GM19035 (cell line): ENCODE results near the gene NLRP6.

Experiments
- ATAC-seq: cut with Tn5 transposase; IDR thresholded peaks from one replicate; pipeline ENCODE4 v1.9.1; 2021; ENCODE audit not compliant: unreplicated experiment

Gene NLRP6

DNA sequence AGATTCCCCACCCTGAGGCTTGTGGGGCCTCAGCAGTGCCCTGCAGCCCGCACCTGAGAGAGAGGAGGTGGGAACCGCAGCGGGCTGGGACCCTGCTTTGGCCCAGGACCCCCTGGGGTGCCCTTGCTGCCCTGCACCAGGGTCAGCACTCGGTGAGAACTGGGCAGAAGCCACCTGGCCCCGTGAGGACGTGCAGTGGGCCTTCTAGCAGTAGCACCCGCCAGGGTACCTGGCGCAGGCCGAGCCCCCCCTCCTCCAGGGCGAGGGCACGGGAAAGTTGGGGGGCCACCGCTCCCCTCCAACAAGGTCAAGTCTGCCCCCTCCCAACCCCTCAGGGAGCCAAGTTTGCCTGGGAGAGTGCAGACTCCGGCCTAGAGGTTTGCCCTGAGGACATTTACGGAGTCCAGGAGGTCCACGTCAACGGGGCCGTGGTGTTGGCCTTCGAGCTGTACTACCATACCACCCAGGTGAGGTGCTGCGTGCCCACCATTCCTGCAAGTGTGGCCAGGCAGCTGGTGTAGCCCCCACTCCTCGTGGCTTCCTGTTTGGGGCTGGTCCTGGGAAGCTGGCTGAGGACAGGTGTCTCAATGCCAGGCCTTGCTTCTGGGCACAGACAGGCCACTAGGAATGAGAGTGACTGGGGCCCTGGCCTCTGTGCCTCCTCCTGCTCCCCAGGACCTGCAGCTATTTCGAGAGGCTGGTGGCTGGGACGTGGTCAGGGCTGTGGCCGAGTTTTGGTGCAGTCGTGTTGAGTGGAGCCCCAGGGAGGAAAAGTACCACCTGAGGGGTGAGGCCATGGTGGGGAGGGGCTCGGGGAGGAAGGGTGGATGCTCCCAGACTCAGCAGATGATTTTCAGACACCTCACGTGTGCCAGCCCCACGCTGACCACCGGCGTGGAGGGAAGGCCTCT, 14.3 kb downstream of the NLRP6 start:
- no peak for ATAC-seq

DNA sequence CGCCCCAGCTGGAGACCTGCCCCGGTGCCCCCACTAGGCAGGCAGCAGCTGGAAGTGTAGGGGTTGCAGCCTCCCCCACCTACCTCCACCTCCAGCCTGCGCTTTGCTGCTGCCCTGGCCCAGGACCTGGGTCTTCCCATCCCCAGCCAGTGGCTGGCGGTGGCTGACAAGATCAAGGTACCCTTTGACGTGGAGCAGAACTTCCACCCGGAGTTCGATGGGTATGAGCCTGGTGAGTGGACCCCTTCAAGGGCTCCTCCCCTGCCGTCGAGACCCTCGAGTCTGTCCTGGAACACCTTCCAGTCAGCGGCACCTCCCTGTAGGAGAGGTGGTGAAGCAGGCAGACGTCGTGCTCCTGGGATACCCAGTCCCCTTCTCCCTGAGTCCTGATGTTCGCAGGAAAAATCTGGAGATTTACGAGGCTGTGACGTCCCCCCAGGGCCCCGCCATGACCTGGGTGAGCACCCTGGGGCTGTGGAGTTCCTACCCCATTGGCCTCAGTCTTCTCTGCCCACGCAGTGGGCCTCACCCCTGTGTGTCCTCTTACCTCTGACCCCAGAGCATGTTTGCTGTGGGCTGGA, 15.2 kb downstream of the NLRP6 start:
- no peak for ATAC-seq

DNA sequence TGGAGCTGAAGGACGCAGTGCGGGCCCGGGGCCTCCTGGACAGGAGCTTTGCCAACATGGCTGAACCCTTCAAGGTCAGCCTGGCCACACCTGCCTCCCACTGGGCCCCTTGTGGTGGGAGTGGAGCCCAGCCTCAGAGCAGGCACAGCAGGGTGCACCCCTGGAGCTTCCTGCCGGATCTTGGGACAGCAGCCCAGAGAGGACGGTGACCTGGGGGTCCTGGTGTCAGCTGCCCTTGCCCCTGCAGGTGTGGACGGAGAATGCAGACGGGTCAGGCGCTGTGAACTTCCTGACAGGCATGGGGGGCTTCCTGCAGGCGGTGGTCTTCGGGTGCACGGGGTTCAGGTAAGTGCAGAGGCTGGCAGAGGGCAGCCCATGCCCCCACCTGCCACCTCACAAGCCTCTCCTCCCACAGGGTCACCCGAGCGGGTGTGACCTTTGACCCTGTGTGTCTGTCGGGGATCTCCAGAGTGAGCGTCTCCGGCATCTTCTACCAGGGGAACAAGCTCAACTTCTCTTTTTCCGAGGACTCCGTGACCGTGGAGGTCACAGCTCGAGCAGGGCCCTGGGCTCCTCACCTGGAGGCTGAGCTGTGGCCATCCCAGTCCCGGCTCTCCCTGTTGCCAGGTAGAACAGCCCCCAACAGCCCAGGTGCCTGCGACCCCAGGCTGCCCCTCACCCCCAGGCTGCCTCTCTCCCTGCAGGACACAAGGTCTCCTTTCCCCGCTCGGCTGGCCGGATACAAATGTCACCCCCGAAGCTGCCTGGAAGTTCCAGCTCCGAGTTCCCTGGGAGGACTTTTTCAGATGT, 15.8 kb downstream of the NLRP6 start:
- ATAC-seq = no peak

DNA sequence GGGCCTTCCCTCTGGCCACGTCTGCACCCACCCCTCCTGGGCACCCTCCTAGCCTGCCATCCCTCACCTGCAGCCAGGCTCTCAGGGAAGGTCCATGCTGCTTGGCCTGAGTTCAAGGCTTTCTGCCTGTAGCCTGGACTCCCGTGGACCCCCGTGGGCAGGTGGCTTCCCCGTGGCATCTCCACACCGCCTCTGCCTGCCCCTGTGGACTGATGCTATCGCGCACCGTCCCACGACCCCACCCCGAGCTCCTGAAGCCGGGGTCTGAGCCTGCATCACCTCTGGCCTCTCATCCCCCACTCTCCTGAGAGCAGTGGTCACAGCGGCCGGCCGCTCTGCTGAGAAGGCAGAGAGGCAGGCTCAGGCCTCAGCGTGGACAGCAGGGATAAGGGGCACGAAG, 16.6 kb downstream of the NLRP6 start:
- no peak for ATAC-seq

DNA sequence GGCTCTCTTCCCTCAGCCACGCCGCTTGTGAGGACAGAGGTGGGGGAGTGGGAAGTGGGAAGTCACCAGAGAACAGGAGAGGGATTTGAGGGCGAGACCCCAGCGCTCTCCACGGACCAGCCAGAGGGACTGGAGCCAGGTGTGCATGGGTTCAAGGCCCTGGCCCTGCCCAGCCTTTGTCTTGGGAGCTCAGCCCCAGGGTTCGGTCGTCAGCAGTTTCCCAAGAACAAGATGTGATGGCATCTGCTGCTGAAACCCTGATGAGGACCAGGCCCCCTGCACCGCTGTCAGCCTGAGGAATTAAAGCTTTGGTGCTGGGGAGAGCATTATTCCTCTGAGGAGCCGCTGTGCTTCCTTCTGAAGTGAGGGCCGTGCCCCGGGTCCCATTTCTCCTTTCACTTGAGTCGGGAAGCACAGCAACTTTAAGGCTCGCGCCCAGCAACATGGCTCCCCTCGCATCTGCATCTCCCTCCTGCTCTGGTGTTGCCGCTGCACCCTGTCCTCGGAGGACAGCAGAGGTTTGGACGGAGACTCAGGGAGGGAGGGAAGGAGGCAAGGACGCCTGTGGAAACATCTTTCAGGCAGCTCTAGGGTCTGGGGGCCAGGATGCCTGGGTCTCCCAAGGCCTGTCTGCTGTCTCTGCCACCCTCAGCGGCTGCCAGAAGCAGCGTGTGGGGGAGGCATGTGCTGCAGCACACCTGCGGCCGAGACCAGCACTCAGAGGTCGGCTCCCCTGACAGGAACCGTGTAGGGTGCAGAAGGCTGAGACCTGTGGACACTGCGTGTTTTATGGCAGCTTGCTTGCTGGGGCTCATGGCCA, 17.4 kb downstream of the NLRP6 start:
- no peak for ATAC-seq

GRCh38 chr11:296171-297050, 18.2 kb downstream of the NLRP6 start:
- ATAC-seq = no peak

DNA sequence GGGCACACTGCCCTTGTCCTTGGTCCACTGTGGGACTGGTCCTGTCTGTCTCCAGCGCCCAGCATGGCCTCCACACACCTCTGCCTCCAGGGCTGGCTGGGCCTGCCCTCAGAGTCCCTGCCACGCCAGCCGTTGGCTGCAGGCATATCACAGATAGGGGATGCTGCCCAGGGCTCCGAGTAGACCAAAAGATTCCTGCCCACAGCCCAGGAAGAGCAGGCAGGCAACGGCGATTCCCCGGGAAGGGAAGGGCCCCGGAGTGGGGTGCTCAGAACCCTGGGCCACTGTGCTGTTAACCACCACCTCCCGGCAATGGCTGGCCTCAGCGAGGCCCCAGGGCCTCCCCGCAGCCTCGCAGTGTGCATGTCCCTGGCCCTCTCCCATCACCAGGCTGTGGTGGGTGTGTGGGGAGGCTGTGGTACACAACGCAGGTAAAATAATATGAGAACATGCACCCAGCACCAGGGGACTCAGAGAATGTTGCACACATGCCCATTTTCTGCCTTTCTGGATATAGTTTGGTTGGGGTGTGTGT, 18.9 kb downstream of the NLRP6 start:
- no peak for ATAC-seq

GRCh38 chr11:297586-298405, 19.6 kb downstream of the NLRP6 start:
- no peak for ATAC-seq

GRCh38 chr11:298406-299065, 20.3 kb downstream of the NLRP6 start:
- no peak for ATAC-seq

DNA sequence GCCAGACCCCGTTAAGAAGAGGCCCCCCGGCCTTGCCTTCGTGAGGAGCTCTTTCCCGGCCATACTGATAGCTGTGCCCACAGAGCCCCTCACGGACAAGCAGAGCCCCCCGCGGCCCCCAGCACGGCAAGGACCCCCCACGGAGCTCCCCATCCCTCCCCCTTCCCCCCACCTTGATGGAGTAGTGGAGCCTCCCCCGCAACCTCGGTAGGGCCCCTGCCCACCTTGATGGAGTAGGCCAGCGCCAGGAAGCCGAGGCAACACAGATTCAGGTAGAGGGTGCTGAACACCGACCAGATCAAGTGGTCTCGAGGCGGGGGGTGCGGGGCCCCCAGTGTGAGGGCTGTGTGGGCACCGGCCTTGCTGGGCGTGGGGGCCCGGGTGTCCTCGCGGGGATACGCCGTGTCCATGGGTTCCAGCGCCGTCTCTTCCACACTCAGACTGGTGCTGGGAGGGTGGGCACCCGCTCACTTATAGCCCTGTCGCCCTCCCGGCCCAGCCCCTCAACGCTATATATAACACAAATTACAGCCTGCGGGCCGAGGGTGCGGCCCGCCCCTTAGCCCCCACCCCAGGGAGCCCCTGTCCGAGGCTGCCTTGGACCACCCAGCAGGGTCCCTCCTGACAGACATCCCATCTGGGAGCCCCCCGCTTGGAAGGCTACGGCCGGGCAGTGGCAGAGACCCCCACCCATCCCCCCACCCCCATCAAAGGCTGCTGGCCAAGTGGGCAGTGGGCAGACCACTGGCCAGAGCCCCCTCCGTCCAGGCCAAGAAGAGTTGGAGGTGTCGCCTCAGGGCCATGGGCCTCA, 21.1 kb downstream of the NLRP6 start, which contains the start of gene IFITM5:
Gene IFITM5, minus strand, starts transcription at position 446 of the 811 bp plus-strand sequence. Its CDS starts 36 bp downstream, at position 410.
- ATAC-seq = no peak

- no peak for ATAC-seq
These were observed 21.9 kb downstream of the NLRP6 start for GRCh38 chr11:299951-300735.

GRCh38 chr11:303363-303762, 25.2 kb downstream of the NLRP6 start:
- no peak for ATAC-seq

- ATAC-seq = no peak
These were observed 25.9 kb downstream of the NLRP6 start for GRCh38 chr11:304061-304506.

DNA sequence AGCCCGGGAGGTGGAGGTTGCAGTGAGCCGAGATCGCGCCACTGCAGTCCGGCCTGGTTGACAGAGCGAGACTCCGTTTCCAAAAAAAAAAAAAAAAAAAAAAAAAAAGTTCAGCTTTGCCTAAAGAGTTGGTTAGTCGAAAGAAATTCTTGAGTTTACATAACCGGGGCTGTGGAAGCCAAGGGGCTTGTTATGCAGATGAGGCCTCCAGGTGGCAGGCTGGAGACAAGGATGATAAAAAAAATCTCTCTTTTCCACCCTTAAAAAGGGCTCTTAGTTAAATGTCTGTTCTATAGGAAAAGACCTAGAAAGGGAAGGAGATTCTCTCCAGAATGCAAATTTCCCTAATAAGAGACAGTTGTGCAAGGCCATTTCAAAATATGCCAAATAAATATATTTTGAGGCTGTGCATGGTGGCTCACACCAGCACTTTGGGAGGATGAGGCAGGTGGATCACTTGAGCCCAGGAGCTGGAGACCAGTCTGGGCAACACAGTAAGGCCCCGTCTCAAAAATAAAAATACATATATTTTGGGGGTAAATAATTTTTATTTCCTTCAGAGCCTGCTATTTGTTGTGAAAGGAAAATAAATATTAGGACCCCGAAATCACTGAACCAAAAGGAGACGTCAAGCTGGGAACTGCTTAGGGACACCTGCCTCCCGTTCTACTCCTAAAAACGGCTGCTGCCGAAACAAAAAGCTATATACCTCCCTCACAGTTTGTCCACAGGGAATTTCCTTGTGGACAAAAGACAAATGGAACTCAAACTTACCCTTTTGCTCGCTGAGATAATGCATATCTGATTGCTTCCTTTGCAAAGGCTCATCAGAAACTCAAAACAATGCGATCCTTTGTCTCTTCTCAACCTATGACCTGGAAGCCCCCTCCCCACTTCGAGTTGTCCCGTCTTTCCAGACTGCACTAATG, 27.0 kb downstream of the NLRP6 start:
- no peak for ATAC-seq

GRCh38 chr11:305844-306211, 27.6 kb downstream of the NLRP6 start:
- no peak for ATAC-seq
